ENCODE measurements around the gene CHST9. TPM values are rescaled to one million over a fixed set of nuclear protein-coding genes. Genes with fewer than 3 reads are reported as not detected.

CHST9 gene
- total RNA-seq, 2 donors from 2014 or later = 0.07 TPM; not detected in 1

GRCh38 chr18:26863921-26864497 lies 321.1 kb downstream of the CHST9 start:
- no peak for TF ChIP-seq CTCF (IDR thresholded peaks at IDR 0.05)
- no peaks in the 10 kb centered on the region for H3K9me3 ChIP-seq
- no peak overlapping the region for H3K27ac ChIP-seq
- DNase-seq (ENCODE audit: low spot score) = no peak
- no peaks in the 10 kb centered on the region for H3K27me3 ChIP-seq (replicated peaks; ENCODE audit: insufficient read depth)
- H3K4me1 ChIP-seq (ENCODE audit: control insufficient read depth in 1 of 2, low read depth in 2 of 2) = peaks cover 0 to 15% of the 10 kb centered on the region in 2 donors
- H3K4me3 ChIP-seq = no peak overlapping the region
- no peaks in the 10 kb centered on the region for H3K36me3 ChIP-seq
- no peak for ATAC-seq (ENCODE audit: insufficient number of reproducible peaks, low FRiP score, low read depth)

- no peak for DNase-seq (ENCODE audit: low spot score)
Measured at GRCh38 chr18:26863122-26863879, 321.8 kb downstream of the CHST9 start.

GRCh38 chr18:26862084-26862483 lies 323.0 kb downstream of the CHST9 start:
- ATAC-seq (ENCODE audit: insufficient number of reproducible peaks, low FRiP score, low read depth) (no peak), DNase-seq (ENCODE audit: low spot score) (no peak)
- Histone ChIP-seq H3K4me3 (no peak overlapping the region), H3K9me3 (no peaks in the 10 kb centered on the region), H3K4me1 (ENCODE audit: control insufficient read depth in 1 of 2, low read depth in 2 of 2) (peaks cover 0 to 9% of the 10 kb centered on the region in 2 donors), H3K27ac (no peak overlapping the region), H3K36me3 (no peaks in the 10 kb centered on the region), H3K27me3 (replicated peaks; ENCODE audit: insufficient read depth) (no peaks in the 10 kb centered on the region)
- TF ChIP-seq CTCF (IDR thresholded peaks at IDR 0.05) = no peak

More at GRCh38 chr18:26863122-26863879, 321.8 kb downstream of the CHST9 start:
- TF ChIP-seq CTCF (IDR thresholded peaks at IDR 0.05) = no peak
- H3K4me1 ChIP-seq (ENCODE audit: control insufficient read depth in 1 of 2, low read depth in 2 of 2) = peaks cover 0 to 9% of the 10 kb centered on the region in 2 donors
- H3K4me3 ChIP-seq = peak overlapping the region; percentile 51
- H3K27me3 ChIP-seq (replicated peaks; ENCODE audit: insufficient read depth) = no peaks in the 10 kb centered on the region
- no peaks in the 10 kb centered on the region for H3K36me3 ChIP-seq
- H3K27ac ChIP-seq = no peak overlapping the region
- ATAC-seq (ENCODE audit: insufficient number of reproducible peaks, low FRiP score, low read depth) = no peak
- no peaks in the 10 kb centered on the region for H3K9me3 ChIP-seq
